ENCODE measurements around the gene PSD4. TPM values are rescaled to one million over a fixed set of nuclear protein-coding genes. Genes with fewer than 3 reads are reported as not detected.

The PSD4 gene
- total RNA-seq, 1 donor from 2014 or later: 0.39 TPM

Other genes with a start within 250 kb of the PSD4 start
- gene IL36G, start 196.0 kb upstream of the PSD4 start, total RNA-seq: not detected in 2 replicates
- not detected in 2 replicates for gene IL36A, start 168.5 kb upstream of the PSD4 start, total RNA-seq
- not detected in 2 replicates for gene IL36B, start 121.1 kb upstream of the PSD4 start, total RNA-seq
- not detected in 2 replicates for gene IL36RN, start 114.8 kb upstream of the PSD4 start, total RNA-seq
- gene IL1F10, start 106.0 kb upstream of the PSD4 start, total RNA-seq: not detected in 2 replicates
- not detected in 2 replicates for gene IL1RN, start 46.4 kb upstream of the PSD4 start, total RNA-seq
- gene PAX8, start 105.0 kb downstream of the PSD4 start, total RNA-seq: under 0.01 TPM in 2 replicates